Calu3 (cell line): Measurements from ENCODE around the gene MLLT10. TPM values are rescaled to one million over a fixed set of nuclear protein-coding genes. Genes with fewer than 3 reads are reported as not detected.

Source experiments
- BruUV-seq: library from RNA; stranded (reverse); fragments of 400-500 nt; replicated peaks from 2 replicates; lab custom pipeline; 2021; lab: Mats Ljungman, UMichigan
- CTCF ChIA-PET: fragments of 300-600 bp; sonication (Branson Sonifier 250); formaldehyde crosslinking; loops from one replicate; lab custom pipeline; 2022; ENCODE audit warnings: antibody characterized with exemption; lab: Charles Lee
- DNase-seq: peaks from one replicate; pipeline ENCODE4 v3.0.0; 2022
- H3K27ac Mint-ChIP-seq: one replicate; pipeline ENCODE4 v1.8.0; 2022; ENCODE audit warnings: mixed read lengths; ENCODE audit not compliant: unreplicated experiment
- H3K27me3 Mint-ChIP-seq: one replicate; pipeline ENCODE4 v1.8.0; 2022; ENCODE audit warnings: mixed read lengths; ENCODE audit not compliant: unreplicated experiment
- H3K36me3 Mint-ChIP-seq: one replicate; pipeline ENCODE4 v1.8.0; 2022; ENCODE audit warnings: mild to moderate bottlenecking, moderate library complexity, mixed read lengths; ENCODE audit not compliant: insufficient read depth, unreplicated experiment
- H3K4me1 Mint-ChIP-seq: one replicate; pipeline ENCODE4 v1.8.0; 2022; ENCODE audit warnings: mild to moderate bottlenecking, low read depth, mixed read lengths; ENCODE audit not compliant: unreplicated experiment
- H3K4me3 Mint-ChIP-seq: one replicate; pipeline ENCODE4 v1.8.0; 2022; ENCODE audit warnings: mild to moderate bottlenecking, low read depth, moderate library complexity, mixed read lengths; ENCODE audit not compliant: unreplicated experiment
- H3K9me3 Mint-ChIP-seq: one replicate; pipeline ENCODE4 v1.8.0; 2022; ENCODE audit warnings: low read depth, mixed read lengths; ENCODE audit not compliant: unreplicated experiment
- CTCF ChIP-seq: fragments of 200-600 bp; IDR thresholded peaks from one replicate; pipeline ENCODE4 v1.8.0; 2022; ENCODE audit warnings: antibody characterized with exemption; ENCODE audit not compliant: unreplicated experiment
- intact Hi-C: fragments of 100-400 bp; cut with micrococcal nuclease; formaldehyde crosslinking; loops from one replicate; pipeline ENCODE4 v1.10.0; 2022; ENCODE audit not compliant: unreplicated experiment
- total RNA-seq: library from RNA; stranded (reverse); gene quantifications from 2 replicates; pipeline ENCODE4 v1.2.3, GENCODE V29; 2022

MLLT10 gene
- total RNA-seq, 1 experiment from 2014 or later: 34.7 TPM

DNA sequence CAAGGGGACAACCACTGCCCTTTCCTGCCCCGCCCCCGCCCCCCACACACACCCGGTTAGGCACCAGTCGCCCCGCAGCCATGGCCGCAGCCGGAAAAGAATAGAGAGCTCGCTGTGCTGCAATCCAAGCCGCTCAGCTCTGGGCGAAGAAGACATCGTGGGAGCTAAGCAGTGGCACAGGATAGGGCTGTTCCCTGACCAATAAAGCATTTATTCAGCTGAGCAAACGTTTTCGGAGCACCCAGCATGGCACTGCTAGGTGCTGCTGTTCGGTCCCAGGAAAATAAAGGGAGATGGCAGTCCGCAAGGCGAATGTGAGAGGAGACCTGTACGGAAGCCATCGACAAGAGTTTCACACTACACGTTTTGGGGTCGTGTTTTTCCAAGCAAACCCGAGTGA is 26.9 kb upstream of the MLLT10 start:
- no peak for TF ChIP-seq CTCF
- intact Hi-C loops: no loop called here
- peaks cover 41% of the 10 kb centered on the region for H3K27me3 Mint-ChIP-seq
- DNase-seq: no peak
- H3K4me3 Mint-ChIP-seq: no peak overlapping the region
- H3K9me3 Mint-ChIP-seq: no peaks in the 10 kb centered on the region
- no peak overlapping the region for H3K27ac Mint-ChIP-seq
- H3K4me1 Mint-ChIP-seq: no peaks in the 10 kb centered on the region
- CTCF ChIA-PET: no interaction called here
- H3K36me3 Mint-ChIP-seq: no peaks in the 10 kb centered on the region
- no TSS peak for BruUV-seq

DNA sequence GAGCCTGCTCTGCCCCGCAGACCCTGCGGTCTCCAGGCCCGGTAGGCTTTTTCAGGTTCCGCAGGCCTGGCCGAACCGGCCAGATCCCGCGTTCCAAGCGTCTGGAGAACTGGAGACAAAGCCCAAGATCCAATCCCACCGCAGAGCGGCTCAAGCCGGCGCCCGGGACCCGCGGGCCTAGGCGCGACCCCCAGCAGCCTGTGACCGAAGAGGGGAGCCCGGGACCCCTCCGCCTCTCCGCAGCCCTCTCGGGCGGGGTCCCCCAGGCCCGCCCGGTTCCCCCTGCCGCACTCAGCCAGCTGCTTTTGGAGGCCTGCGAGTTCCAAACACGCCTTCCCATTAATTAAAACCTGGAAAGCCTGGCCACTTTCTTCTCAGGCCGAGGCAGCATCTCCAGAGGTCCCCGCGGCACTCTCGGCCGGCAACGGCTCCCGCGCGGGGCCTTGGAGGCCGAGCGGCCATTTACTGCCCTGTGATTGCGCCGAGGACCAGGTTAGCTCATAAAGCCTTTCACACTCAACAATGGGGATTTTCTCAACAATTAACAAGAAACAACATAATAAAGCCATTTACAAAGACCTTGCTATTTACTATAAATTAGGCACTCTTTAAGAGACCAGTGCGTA is 25.2 kb upstream of the MLLT10 start:
- intact Hi-C loops: no loop called here
- Mint-ChIP-seq H3K27me3 (peaks cover 25% of the 10 kb centered on the region), H3K9me3 (no peaks in the 10 kb centered on the region), H3K4me3 (no peak overlapping the region), H3K4me1 (no peaks in the 10 kb centered on the region), H3K27ac (no peak overlapping the region), H3K36me3 (no peaks in the 10 kb centered on the region)
- no TSS peak for BruUV-seq
- CTCF ChIA-PET: interaction anchor here (0.5 kb wide), 1 partner anchor 525 kb away, joined by 3 read pairs; no protein-coding TSS in a partner anchor
- DNase-seq: no peak
- no peak for TF ChIP-seq CTCF

DNA sequence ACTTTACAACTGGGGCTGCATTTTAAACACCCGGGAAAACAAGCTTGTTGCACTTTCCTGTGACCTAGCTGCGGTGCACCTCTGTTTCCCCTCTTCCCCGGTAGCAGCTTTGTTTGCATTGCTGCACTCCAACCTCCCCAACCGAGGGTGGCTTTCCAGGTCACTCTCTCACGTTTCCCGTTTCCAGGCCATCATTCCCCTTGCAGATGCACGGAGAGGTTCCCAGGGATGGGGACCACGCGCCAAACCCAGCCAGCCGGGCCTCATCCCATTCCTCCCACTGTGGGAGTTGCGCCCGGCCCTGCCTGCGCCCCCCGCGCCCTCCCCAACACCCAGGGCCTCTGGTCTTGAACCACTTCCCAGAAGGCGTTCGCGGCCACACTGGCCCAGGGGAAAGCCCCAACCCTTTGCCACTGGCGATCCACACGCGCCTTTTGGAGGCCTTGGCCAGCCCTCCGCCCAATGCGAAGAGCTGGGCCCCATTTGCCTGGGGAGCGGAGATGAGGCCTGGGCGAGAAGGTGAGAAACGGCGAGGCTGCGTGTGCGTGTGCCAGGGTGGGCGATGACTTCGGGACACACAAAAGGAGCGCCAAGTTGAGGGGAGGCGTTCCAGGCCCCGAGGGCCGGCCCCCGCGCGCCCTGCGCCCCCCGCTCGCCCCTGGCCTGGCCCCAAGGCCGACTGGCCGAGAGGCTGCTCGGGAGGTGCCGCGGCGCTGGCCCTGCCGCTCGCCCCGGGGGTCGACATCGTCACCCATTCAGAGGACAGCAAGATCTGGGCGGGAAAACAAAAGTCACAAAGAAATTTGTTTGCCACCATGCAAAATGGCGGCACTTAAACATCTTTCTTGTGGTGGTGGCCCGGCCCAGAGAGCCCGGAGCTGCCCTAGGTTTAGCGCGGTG is 24.4 kb upstream of the MLLT10 start:
- no peak for TF ChIP-seq CTCF
- no peak for DNase-seq
- CTCF ChIA-PET: interaction anchor here (0.5 kb wide), 1 partner anchor 524 kb away, joined by 3 read pairs; no protein-coding TSS in a partner anchor
- no peaks in the 10 kb centered on the region for H3K4me1 Mint-ChIP-seq
- intact Hi-C loops: no loop called here
- H3K27me3 Mint-ChIP-seq: peaks cover 23% of the 10 kb centered on the region
- no peak overlapping the region for H3K27ac Mint-ChIP-seq
- BruUV-seq: no TSS peak
- H3K36me3 Mint-ChIP-seq: no peaks in the 10 kb centered on the region
- no peaks in the 10 kb centered on the region for H3K9me3 Mint-ChIP-seq
- no peak overlapping the region for H3K4me3 Mint-ChIP-seq

DNA sequence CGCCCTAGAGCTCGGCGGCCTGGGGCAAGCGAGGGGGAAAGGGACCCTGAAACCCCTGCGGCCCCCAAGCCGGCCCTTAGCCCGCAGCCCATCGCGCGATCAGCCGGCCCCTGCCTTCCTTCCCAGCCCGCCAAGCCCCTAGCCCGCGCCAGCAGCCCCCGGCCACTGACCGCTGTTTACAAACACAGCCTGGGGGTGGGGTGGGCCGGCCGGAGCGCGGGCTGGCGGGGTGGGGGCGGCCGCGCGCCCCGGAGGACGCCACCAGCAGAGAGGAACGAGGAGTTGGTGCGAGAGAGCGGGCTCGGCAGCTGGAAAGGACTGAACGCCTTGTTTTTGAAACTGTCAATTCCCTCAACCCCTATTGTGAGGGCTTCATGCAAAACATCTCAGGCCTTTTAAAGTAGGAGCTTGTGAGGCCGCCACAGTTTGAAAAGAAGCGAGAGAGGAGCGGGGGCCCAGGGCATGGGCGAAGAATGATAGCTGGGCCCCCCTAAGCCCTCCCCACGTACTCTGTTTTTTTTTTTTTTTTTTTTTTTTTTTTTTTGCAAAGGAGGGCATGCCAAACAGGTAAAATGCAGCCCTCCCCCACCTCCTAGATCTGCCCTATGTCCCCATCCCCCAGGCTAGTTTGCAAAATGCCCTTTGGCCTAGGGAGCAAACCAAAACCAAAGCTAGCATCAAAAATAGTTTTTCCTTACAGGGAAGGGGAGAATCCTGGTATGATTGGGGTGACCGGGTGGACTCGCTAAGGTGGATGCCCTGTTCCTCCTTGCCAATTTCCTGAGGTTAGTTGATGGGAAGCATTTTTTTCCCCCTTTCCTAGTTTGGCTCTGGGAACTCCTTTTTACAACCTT is 23.6 kb upstream of the MLLT10 start:
- CTCF ChIA-PET: no interaction called here
- no peaks in the 10 kb centered on the region for H3K9me3 Mint-ChIP-seq
- peaks cover 30% of the 10 kb centered on the region for H3K27me3 Mint-ChIP-seq
- intact Hi-C loops: no loop called here
- DNase-seq: no peak
- no peak overlapping the region for H3K27ac Mint-ChIP-seq
- H3K4me3 Mint-ChIP-seq: no peak overlapping the region
- BruUV-seq: no TSS peak
- no peaks in the 10 kb centered on the region for H3K36me3 Mint-ChIP-seq
- TF ChIP-seq CTCF: no peak
- H3K4me1 Mint-ChIP-seq: no peaks in the 10 kb centered on the region
